HG03354 (cell line): ENCODE results near the gene VDR.

Experiments used
- ATAC-seq: cut with Tn5 transposase; IDR thresholded peaks from one replicate; pipeline ENCODE4 v1.9.1; 2021; ENCODE audit warnings: mild to moderate bottlenecking; ENCODE audit not compliant: unreplicated experiment, poor library complexity, severe bottlenecking

The VDR gene

DNA sequence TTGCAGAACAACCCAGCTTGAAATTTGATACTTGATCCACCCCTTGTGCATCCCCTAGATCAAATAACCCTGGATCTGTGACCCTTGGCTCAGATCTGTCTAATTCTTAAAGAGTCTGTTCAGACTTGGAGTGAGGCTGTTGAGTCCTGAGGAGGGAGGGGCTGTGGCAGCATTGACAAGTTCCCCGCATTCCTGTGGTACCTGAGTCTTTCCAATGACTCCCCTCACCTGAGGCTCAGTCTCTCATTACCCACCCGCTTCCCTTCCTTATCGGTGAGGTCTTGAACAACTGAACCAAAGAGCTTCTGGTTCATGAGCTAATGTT, 69.0 kb downstream of the VDR start:
- no peak for ATAC-seq

DNA sequence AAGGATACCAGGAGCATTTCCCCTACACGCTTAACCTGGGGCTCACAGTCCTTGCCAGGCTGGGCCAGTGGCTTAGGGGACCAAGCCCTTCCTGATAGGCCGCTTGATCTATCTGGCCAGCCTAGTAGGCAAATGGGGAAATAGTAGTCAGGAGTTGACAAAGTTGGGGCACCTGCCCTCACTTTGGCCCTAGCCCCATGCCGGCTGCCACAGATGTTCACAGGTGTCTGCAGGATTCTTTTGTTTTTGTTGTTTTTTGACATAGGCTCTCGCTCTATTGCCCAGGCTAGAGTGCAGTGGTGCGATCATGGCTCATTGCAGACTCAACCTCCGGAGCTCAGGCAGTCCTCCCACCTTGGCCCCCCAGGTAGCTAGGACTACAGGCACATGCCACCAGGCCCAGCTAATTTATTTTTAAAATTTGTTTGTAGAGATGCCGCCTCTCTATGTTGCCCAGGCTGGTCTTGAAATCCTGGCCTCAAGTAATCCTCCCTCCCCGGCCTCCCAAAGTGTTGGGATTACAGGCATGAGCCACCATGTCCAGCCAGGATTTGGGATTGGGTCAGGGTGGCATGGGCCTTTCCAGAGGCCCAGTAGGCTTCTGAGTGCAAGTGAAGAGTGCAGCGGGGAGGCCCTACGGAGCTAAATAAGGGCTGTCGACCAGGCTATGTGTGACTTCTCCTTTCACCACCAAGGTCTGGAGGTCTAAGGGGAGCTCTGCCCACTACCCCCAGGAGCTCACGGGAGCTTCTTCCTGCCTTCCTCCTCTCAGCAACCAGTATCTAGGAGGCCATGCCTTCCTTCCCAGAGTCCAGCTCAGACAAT, 69.6 kb downstream of the VDR start:
- ATAC-seq = no peak

DNA sequence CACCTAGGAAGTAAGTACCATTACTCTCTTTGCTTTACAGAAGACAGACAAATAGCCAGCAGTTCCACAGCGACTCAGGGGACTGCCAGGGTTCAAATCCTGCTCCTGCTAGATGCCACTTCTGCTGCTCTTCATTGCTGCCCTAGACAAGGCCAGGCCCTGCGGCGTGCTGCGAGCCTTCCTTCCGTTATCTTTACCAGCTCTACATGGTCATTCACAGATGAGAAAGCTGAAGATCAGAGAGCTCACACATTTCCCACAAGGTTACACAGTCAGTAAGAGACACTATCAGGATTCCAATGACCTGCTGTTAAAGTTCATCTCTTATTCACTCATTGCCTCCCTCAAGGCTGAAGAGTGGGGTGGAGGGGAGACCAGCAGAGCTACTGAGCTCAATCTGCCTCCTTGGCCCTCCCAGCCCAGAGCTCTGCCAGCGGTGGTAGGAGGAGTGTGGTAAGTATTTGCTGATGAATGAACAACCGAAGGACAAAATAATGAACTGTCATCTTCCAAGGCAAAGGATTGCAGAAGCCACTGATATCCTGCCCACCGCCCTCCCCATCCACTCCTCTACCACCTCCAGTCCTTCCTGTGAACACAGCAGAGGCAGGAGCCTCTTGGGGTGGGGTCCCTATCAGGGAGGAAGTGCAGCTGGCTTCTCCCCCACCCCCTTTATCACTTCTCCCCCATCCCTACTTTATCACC, 70.4 kb downstream of the VDR start:
- ATAC-seq = no peak

GRCh38 chr12:47833591-47834012, 71.2 kb downstream of the VDR start:
- no peak for ATAC-seq

GRCh38 chr12:47832263-47832933, 72.4 kb downstream of the VDR start:
- ATAC-seq = no peak

- no peak for ATAC-seq
These were observed 75.2 kb downstream of the VDR start for GRCh38 chr12:47829584-47829983.

DNA sequence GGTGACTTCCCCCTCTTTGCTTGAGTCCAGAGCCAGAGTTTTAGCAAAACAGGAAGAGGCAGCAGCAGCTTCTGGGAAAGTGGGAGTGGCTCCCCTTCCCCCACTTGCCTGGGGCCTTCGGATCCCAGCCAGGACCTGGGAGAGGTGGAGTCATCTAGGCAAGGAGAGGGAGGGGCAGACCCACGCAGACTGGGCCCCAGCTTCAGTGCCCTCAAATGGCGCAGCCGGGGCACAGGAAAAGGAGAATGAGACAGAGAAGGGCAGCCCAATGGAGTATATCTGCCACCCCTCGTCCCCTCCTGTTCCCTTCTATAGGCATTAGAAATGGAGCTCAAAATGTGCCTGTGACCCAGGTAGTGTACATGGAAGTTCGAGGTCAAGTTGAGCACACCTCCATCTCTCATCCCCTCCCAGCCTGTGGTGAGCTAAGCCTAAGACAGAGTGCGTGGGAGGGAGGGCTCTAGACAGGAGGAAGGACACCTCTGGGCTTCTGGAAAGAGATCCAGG, 75.8 kb downstream of the VDR start:
- ATAC-seq = no peak

GRCh38 chr12:47828008-47828975, 76.5 kb downstream of the VDR start:
- ATAC-seq = no peak

- ATAC-seq = no peak
These were observed 79.6 kb downstream of the VDR start for GRCh38 chr12:47825173-47825639.

- ATAC-seq = no peak
These were observed 80.2 kb downstream of the VDR start for GRCh38 chr12:47824635-47825034.

GRCh38 chr12:47824198-47824597, 80.6 kb downstream of the VDR start:
- no peak for ATAC-seq

GRCh38 chr12:47823422-47824086, 81.2 kb downstream of the VDR start:
- no peak for ATAC-seq

GRCh38 chr12:47822863-47823262, 81.9 kb downstream of the VDR start:
- no peak for ATAC-seq

DNA sequence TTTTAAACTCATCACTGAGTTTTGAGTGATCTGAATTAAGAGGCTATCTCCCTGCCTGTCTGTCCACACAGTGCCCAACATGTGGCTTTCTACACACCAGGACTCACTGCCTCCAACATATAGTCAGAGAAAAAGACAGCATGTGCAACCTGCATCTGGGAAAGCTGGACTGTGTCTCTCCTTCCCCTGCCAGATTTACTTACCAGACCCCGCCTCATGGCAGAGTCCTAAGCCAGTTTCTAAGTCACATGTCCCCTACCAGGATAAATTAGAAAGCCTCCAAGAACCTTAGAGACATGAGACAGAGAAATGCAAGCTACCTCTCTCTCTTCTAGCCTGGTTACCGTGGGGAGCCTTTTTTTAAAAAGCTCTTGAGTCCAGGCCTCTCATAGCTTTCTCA, 82.4 kb downstream of the VDR start:
- ATAC-seq = no peak

DNA sequence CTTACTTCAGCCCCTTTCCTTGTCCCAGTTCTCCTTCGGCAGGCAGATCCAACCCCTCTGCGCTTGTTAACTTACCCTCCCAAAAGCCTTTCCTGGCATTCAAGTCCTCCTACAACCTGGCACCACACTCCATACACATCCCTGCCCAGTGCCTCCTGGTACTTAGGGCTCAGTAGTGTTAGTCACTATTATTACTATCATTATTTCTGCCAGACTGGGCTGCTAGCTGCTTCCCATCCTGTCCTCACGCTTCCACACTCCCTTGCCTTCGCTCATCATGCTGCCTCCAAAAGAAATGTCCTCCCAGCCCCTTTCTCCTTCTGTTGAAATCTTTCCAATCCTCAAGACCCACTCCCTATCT, 83.5 kb downstream of the VDR start:
- ATAC-seq = no peak

DNA sequence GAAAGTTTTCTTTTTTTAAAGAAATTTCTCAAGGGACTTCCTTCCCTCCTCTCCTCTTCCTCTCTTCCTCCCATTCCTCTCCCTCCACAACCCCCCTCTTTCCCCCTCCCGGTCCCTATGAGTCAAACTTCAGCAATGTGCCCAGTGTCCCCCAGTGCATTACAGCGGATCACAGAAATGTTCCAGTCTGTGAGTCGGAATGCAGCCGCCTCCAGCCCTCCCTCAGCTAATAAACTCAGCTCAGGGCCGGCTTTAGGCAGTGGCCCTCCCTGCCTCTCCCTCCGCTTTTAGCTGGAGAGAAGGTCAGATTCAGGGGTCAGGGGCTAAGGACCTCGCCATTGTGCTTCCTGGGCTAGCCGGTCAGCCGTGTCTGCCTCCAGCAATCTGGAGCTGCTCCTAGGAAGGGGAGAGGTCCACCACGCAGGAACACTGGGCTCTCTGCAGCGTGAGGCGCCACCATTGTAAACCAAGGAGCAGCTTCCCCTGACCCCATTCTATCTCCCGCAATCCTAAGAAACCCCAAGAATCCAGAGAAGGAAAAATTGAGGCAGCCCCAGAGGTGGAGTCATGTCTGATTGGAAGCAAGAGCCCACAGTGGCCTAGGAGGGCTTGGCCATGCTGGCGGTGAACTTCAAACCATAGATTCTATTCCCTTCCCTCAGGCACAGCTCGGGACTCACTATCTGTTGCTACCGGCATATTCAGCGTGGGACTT, 84.0 kb downstream of the VDR start:
- ATAC-seq = no peak

- peak; percentile 44 for ATAC-seq
These were observed 84.7 kb downstream of the VDR start, which contains the start of gene HDAC7 for GRCh38 chr12:47819896-47820630. Gene HDAC7, minus strand, starts transcription at chr12:47819903. Its CDS starts 118 bp downstream, at chr12:47819785.
